HG02588 (cell line): ENCODE results near the gene HHIPL1.

Experiments used
- ATAC-seq: cut with Tn5 transposase; IDR thresholded peaks from one replicate; pipeline ENCODE4 v1.9.1; 2021; ENCODE audit warnings: mild to moderate bottlenecking, moderate library complexity; ENCODE audit not compliant: unreplicated experiment

The HHIPL1 gene

GRCh38 chr14:99707420-99707819 lies 62.5 kb downstream of the HHIPL1 start:
- no peak for ATAC-seq

DNA sequence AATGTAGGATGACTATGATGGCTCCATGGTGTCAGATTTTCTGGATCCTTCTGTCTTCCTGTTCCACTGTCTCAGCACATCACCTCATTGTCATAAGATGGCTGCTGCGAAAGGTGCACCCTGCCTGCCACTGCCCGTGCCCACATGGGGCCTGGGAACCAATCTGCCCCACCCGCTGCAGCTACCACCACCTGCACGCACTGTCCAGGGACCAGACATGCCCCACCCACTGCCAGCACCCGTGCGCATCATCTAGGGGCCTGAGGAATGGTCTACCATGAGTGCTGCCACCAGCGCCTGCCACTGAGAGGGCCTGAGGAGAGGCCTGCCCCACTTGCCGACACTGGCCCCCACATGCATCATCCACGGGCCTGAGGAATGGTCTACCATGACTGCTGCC lies 63.0 kb downstream of the HHIPL1 start:
- ATAC-seq, result no peak

DNA sequence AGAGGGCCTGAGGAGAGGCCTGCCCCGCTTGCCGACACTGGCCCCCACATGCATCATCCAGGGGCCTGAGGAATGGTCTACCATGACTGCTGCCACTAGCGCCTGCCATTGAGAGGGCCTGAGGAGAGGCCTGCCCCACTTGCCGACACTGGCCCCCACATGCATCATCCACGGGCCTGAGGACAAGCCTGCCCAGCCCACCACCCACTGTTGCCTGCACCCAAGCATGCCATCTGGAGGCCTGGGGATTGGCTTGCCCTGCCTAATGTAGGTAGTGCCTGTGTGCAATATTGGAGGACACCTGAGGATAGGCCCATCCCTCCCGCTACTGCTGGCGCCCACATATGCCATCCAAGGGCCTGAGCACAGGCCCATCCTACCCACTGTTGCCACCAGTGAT lies 63.5 kb downstream of the HHIPL1 start:
- ATAC-seq, result no peak

GRCh38 chr14:99713972-99714371 lies 69.0 kb downstream of the HHIPL1 start:
- ATAC-seq, result no peak

- no peak for ATAC-seq
These were observed 70.5 kb downstream of the HHIPL1 start for GRCh38 chr14:99715266-99716000.

- no peak for ATAC-seq
These were observed 71.3 kb downstream of the HHIPL1 start for GRCh38 chr14:99716091-99716849.

GRCh38 chr14:99716850-99717681 lies 72.1 kb downstream of the HHIPL1 start:
- ATAC-seq, result no peak

GRCh38 chr14:99717682-99718013 lies 72.7 kb downstream of the HHIPL1 start:
- no peak for ATAC-seq

DNA sequence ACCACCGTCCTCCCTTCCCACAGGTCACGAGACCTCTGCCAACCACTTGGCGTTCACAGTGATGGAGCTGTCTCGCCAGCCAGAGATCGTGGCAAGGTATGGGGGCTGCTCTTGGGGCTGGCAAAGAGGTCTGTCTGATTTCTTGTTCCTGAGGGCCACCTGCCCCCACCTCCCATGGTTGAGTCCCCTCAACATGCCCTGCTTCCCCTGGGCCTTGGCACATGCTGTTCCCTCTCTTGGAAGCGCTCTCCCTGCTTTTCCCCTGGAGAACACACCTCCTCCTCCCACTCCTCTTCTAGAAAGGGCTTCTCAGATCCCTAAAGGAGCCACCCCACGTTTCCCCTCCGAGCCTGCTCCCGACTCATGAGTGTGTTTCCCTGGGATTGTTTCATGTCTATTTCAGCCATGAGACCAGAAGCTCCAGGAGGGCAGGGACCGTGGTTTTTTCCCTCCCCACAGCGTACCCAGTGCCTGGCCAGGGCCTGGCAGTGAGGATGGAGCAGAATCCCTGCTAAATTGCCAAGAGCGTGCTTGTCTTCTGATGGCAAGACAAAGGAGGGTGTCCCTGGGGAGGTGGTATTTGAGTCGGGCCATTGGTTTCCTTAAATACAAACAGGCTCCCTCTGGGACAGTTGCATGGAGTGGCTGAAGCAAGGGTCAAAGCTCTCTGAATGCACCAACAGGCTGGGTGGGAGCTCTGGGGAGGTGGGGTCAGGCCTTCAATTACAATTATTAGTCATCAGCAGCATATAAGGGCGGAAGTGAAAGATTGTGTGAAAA lies 73.3 kb downstream of the HHIPL1 start:
- peak; percentile 58 for ATAC-seq

DNA sequence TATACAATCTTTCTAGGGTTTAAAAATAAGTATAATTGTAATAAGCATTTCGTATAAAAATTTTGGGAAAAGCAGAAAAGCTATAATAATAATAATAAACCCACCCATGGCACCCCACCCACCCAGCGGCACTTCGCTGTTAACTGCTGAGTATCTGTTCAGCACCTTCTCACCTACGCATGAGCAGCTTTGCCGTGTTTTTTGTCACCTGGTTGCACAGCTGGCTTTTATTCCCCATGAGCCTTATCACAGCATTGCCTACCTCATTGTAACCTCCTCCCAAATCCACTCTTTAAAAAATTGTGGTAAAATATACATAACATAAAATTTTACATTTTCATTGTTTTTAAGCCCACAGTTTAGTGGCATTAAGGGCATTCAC lies 73.9 kb downstream of the HHIPL1 start:
- ATAC-seq, result peak; percentile 29

DNA sequence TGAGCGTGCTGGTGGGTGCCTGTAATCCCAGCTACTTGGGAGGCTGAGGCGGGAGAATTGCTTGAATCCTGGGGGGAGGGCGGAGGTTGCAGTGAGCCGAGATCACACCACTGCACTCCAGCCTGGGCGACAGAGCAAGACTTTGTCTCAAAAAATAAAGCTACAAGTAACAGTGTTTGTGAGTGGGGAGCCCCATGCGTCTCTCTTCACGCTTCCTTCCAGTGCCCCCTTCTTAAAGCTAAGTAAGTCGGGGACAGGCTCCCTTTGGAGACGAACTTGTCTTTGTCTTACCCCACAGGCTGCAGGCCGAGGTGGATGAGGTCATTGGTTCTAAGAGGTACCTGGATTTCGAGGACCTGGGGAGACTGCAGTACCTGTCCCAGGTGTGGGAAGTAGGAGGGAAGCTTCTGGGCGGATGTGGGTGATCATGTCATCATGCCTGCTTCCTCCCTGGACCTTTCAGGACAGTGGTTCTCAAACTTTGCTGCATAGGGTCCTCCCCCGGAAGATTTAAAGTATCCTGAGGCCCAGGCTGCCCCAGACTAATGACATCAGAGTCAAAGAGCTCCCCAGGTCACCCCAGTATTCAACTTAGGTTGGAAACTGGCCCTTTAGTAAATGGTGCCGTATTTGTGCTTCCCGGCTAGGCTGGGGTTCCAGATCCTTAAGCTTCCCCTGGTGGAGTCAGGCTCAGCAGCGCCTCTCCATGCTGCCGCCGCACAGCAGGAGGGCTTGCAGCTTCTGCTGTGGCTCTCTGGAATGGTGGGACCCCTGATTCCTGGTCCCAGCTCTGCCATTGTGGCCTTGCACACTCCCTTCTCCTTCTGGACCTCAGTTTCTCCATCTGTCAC lies 76.2 kb downstream of the HHIPL1 start:
- ATAC-seq, result no peak

DNA sequence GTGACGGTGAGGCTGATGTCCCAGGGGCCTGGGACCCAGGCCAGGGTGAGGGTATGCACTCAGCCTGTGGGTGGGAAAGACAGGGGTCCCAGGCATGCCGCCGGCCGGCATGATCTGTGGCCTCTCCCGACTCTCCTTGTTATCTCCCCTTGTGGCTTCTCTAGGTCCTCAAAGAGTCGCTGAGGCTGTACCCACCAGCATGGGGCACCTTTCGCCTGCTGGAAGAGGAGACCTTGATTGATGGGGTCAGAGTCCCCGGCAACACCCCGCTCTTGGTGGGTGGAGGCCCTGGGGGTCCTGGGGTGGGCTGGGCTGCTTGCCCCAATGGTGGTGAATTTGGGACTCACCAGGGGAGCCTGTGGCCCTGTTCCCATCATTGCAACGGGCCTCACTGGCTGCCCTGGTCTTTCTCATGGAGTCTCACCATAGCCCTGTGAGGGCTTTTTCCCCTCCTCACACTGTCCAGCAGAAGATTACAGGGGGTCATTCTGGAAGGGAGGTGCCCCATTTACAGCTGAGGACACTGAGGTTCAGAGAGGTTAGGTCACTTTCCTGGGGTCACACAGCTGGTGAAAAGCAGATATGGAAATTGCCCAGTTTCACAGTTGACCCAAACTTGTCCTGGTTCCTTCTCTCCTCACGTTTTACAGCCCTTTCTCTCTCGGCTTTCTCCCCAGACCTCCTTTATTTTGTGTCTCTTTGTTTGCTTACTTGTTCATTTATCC lies 77.0 kb downstream of the HHIPL1 start:
- ATAC-seq, result no peak

GRCh38 chr14:99722741-99723140 lies 77.8 kb downstream of the HHIPL1 start:
- no peak for ATAC-seq

DNA sequence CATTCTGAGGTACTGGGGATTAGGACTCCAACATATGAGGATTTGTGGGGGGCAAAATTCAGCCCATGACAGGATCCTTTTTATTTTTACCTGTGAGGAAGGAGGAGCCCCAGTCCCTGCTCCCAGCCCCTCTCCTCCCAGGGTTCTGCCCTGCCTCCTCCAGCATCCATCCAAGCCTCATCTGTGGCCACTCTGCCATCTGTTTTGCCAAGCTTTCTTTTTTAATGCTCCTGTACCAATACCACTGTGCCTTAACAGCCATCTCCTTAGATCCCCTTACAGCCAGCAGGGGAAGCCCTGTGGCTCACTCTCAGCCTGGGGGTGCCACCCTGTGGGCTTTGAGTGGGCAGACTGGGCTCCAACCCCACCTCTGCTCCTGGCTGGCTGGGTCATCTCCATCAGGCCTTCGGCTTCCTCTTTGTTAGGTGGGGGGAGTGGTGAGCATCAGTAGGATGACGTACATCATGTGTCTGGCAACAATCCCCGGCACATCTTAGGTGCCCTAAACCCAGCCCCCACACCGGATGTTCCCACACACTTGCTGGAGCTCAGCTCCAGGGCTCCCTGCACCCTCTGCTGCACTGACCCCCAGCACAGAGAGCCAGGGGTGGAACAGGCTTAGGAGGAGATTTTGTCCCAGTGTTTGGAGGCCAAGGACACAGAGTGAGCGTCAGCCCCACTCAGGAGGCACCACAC lies 79.4 kb downstream of the HHIPL1 start:
- ATAC-seq, result no peak

DNA sequence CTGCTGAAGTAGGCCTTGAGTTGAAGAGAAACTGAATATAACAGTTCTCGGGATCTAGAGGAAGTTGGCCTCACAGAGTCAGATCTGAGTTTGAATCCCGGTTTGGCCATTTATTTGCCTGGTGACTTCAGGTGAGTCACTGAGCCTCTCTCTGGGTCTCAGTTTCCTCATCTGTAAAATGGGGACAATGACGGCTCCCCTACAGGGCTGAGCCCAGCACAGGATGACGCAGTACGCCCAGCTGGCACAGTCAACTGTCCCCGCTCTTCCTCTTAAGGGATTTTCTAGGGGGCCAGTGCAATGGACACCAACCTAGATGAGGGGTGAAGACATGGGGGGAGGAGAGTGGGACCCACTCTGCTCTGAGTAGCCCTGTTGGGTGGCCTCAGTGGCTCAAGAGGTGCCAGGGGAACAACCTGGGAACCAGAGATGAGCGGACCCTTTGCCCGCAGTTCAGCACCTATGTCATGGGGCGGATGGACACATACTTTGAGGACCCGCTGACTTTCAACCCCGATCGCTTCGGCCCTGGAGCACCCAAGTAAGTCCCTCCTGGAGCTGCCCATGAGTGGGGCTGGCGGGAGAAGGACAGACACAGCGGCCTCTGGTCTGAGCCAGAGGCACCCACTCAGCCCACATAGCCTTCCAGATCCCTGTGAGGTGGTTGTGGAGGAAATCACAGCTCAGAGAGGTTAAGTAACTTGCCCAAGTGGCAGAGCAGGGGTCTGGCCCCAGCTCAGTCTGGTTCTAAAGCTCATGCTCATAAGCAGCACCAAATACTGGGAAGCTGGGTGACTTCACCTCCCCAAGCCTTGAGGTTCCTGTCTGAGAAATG lies 80.2 kb downstream of the HHIPL1 start:
- no peak for ATAC-seq

DNA sequence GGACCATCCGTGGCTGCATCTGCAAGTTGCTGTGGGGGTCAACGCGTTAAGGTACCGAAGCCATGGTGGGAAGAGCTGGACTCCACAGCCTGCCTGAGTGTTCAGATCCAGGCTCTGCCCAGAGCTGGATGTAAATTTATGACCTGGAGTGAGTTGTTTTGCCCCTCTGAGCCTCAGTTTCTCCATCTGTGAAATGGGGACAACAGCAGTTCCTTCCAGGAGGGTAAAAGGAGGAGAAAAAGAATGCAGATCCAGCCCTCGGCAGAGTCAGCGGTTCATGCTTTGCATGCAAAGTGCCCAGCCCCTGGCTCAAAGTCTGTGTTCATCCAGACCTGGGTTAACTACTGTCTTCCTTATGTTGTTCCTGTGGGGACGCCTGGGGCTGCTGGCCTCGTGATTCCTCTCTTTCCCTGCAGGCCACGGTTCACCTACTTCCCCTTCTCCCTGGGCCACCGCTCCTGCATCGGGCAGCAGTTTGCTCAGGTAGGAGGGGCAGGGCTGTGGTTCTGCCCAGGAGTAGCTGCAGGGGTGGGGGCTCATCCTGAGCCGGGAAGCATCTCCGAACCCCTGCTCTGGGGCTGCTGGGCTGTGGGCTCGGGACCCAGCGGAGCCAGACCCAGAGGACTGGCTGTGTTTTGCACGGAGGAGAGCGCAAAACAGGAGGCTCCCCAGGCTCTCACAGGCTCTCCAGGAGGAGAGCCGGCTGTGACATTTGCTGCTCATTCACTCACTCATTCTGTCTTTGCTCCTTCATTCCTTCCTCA lies 81.0 kb downstream of the HHIPL1 start:
- ATAC-seq, result no peak

GRCh38 chr14:99726538-99727095 lies 81.7 kb downstream of the HHIPL1 start:
- ATAC-seq, result no peak
